SJSA1 (cell line): ENCODE results near the gene IGFALS. TPM values are rescaled to one million over a fixed set of nuclear protein-coding genes. Genes with fewer than 3 reads are reported as not detected.

ENCODE experiments used
- DNase-seq, 2 experiments: peaks; one replicate each; pipeline ENCODE4 v3.0.0-alpha.2; 2015 to 2020; ENCODE audit warnings: low spot score in 2 of 2, low read depth in 1 of 2
- H3K27ac ChIP-seq: fragments of 250-450 bp; sonication (Bioruptor Pico); 2 replicates; pipeline ENCODE4 v1.5.1; 2020; ENCODE audit warnings: mild to moderate bottlenecking, moderate library complexity
- H3K27me3 ChIP-seq: fragments of 250-450 bp; sonication (Bioruptor Pico); replicated peaks from 2 replicates; pipeline ENCODE4 v1.5.1; 2020; ENCODE audit warnings: mild to moderate bottlenecking, moderate library complexity
- H3K36me3 ChIP-seq: fragments of 250-450 bp; sonication (Bioruptor Pico); 2 replicates; pipeline ENCODE4 v1.5.1; 2020; ENCODE audit warnings: mild to moderate bottlenecking
- H3K4me1 ChIP-seq: fragments of 250-450 bp; sonication (Bioruptor Pico); replicated peaks from 2 replicates; pipeline ENCODE4 v1.6.1; 2021; ENCODE audit warnings: mild to moderate bottlenecking
- H3K4me3 ChIP-seq: fragments of 250-450 bp; sonication (Bioruptor Pico); 2 replicates; pipeline ENCODE4 v1.5.1; 2020; ENCODE audit warnings: mild to moderate bottlenecking
- H3K9me3 ChIP-seq: fragments of 250-450 bp; sonication (Bioruptor Pico); replicated peaks from 2 replicates; pipeline ENCODE4 v1.5.1; 2020; ENCODE audit warnings: mild to moderate bottlenecking
- total RNA-seq: library from RNA; depleted of rRNA; stranded (reverse); fragments of >200 nt; shearing (Covaris generic); gene quantifications from 2 replicates; pipeline ENCODE4 v1.2.3, GENCODE V29; 2014

IGFALS gene
- total RNA-seq, 1 experiment from 2014 or later: not detected

DNA sequence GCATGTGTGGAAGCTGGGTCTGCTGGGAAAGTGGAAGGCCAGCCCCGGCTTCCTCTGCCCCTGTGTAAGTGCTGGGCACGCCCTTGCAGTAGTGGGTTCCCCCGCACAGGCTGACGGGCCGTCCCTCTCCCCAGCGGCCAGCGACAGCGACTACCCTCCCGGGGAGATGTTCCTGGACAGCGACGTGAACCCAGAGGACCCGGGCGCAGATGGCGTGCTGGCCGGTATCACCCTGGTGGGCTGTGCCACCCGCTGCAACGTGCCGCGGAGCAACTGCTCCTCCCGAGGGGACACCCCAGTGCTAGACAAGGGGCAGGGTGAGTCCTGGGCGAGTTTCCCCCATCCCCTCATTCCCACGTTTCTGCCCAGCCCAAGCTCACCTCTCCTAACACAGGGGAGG lies 27.7 kb downstream of the IGFALS start:
- no peak overlapping the region for H3K27ac ChIP-seq
- H3K27me3 ChIP-seq: no peaks in the 10 kb centered on the region
- no peak overlapping the region for H3K4me3 ChIP-seq
- DNase-seq: no peak
- H3K4me1 ChIP-seq: peaks cover 7% of the 10 kb centered on the region
- H3K36me3 ChIP-seq: peaks cover 91% of the 10 kb centered on the region
- H3K9me3 ChIP-seq: no peaks in the 10 kb centered on the region

DNA sequence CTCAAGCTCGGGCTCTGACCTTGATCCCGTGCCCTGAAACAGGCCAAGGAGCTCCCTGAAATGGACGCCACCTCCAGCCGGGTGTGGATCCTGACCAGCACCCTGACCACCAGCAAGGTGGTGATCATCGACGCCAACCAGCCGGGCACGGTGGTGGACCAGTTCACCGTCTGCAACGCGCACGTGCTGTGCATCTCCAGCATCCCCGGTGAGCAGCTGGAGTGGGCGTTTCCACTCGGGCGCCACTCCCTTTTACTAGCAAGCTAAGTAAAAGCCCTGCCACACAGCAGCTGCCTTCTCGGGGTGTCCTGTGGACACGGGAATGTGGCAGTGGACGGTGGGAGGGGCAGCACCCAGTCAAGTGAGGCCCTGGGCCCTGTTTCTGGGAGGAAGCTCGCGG lies 28.5 kb downstream of the IGFALS start:
- Histone ChIP-seq H3K9me3 (no peaks in the 10 kb centered on the region), H3K36me3 (peaks cover 91% of the 10 kb centered on the region), H3K4me3 (no peak overlapping the region), H3K27ac (no peak overlapping the region), H3K27me3 (no peaks in the 10 kb centered on the region), H3K4me1 (no peaks in the 10 kb centered on the region)
- no peak for DNase-seq

GRCh38 chr16:1763521-1764511 lies 29.7 kb downstream of the IGFALS start:
- Histone ChIP-seq H3K9me3 (no peaks in the 10 kb centered on the region), H3K27ac (no peak overlapping the region)

DNA sequence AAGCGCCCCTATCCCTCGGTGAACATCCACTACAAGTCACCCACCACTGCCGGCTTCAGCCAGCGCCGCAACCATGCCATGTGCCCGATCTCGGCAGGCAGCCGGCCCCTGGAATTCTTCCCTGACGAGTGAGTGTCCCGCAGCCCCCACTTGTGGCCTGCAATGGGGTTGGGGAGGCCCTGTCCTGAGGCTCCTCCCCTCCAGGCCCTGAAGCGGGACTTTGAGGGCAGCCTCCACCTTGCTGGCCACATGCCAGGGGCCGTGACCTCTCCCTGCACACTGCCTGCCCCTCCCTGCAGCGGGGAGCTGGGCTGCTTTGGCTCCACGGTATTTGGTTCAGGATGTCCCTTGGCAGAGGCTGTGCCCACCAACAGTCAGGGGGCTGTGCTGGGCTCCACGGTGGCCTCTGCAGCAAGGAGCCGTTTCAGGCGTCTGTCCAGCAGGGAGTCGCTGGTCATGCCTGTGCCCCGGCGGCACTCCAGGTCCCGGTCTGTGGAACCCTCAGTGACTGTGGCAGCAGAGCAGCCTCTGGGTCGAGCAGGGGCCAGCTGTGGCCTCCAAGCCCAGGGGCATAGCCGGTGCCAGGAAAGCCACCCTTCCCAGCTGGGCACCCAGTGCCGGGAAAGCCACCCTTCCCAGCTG lies 30.5 kb downstream of the IGFALS start:
- Histone ChIP-seq H3K36me3 (peaks cover 90% of the 10 kb centered on the region), H3K9me3 (no peaks in the 10 kb centered on the region), H3K4me1 (no peaks in the 10 kb centered on the region), H3K27me3 (no peaks in the 10 kb centered on the region), H3K4me3 (no peak overlapping the region), H3K27ac (no peak overlapping the region)
- DNase-seq: no peak

More at GRCh38 chr16:1763521-1764511, 29.7 kb downstream of the IGFALS start:
- H3K36me3 ChIP-seq: peaks cover 90% of the 10 kb centered on the region
- no peak overlapping the region for H3K4me3 ChIP-seq
- H3K4me1 ChIP-seq: no peaks in the 10 kb centered on the region
- H3K27me3 ChIP-seq: no peaks in the 10 kb centered on the region
- DNase-seq: no peak

DNA sequence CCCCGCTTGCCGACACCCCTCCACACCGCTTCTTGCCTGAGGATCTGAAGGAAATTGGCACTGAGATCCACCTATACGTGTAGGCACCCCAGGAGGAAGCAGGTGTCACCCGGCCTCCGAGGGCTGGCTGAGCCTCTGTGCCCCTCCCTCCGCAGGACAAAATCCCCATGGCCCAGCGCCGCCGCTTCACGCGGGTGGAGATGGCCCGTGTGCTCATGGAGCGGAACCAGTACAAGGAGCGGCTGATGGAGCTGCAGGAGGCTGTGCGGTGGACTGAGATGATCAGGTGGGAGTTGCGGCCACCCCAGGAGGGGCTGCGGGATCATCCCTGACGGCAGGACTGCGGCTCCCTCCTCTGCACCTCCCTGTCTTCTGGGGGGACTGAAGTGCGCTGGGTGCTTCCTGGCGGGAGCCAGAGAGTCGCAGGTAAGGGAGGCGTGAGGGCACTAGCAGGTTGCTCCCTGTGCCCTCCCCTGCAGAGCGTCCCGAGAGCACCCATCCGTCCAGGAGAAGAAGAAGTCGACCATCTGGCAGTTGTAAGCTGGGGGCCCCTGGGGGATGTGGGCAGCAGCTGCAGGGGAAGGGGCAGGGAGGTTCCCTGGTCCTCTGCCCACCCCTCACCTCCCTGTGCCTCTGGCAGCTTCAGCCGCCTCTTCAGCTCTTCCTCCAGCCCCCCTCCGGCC lies 31.2 kb downstream of the IGFALS start:
- Histone ChIP-seq H3K4me3 (no peak overlapping the region), H3K4me1 (no peaks in the 10 kb centered on the region), H3K36me3 (peaks cover 89% of the 10 kb centered on the region), H3K9me3 (no peaks in the 10 kb centered on the region), H3K27ac (no peak overlapping the region), H3K27me3 (no peaks in the 10 kb centered on the region)
- no peak for DNase-seq

- Histone ChIP-seq H3K27me3 (no peaks in the 10 kb centered on the region), H3K9me3 (no peaks in the 10 kb centered on the region), H3K4me1 (no peaks in the 10 kb centered on the region), H3K4me3 (no peak overlapping the region), H3K27ac (no peak overlapping the region), H3K36me3 (peaks cover 84% of the 10 kb centered on the region)
- no peak for DNase-seq
Measured at GRCh38 chr16:1761751-1762150, 31.8 kb downstream of the IGFALS start.

DNA sequence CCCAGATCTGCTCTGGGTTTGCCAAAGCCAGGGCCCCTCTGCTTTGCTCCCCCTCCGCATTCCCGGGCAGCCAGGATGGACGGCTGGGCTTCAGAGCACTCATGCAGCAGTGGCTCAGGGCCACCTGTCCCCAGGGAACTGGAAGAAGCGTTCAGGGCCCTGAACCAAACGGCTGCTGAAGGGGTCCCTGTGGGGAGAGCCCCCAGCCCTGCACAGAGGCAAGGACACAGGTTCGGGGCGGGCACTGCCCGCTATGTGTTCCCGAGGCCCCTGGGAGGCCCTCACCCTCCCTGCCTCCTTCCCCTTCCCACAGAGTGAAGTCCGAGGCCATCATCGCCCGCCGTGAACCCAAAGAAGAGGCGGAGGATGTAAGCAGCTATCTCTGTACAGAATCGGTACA lies 32.6 kb downstream of the IGFALS start:
- no peak for DNase-seq
- Histone ChIP-seq H3K9me3 (no peaks in the 10 kb centered on the region), H3K27me3 (no peaks in the 10 kb centered on the region), H3K27ac (no peak overlapping the region), H3K36me3 (peaks cover 84% of the 10 kb centered on the region), H3K4me3 (no peak overlapping the region), H3K4me1 (no peaks in the 10 kb centered on the region)

DNA sequence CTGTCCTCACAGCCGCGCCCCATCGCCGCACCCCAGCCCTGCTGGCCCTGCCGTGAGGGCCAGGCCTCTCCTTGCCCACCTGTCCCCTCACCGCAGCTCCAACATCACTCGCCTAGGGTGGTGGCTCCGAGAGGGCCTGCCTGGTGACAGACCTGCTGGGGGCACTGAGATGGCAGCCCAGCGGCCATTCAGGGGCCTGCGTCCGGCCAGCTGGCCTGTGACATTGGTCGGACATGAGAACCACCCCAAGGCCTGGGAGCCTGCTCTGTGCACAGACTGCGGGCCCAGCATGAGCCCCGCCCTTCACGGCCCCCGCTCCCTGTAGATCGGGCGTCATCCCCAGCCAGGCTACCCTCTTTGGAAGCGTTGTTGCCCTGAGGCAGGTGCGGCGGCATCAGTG lies 34.0 kb downstream of the IGFALS start:
- Histone ChIP-seq H3K4me1 (no peaks in the 10 kb centered on the region), H3K27me3 (no peaks in the 10 kb centered on the region), H3K4me3 (no peak overlapping the region), H3K9me3 (no peaks in the 10 kb centered on the region), H3K27ac (no peak overlapping the region), H3K36me3 (peaks cover 78% of the 10 kb centered on the region)
- no peak for DNase-seq

GRCh38 chr16:1758923-1759322 lies 34.6 kb downstream of the IGFALS start:
- no peak overlapping the region for H3K27ac ChIP-seq
- H3K27me3 ChIP-seq: no peaks in the 10 kb centered on the region
- H3K36me3 ChIP-seq: peaks cover 78% of the 10 kb centered on the region
- H3K4me3 ChIP-seq: no peak overlapping the region
- no peak for DNase-seq
- no peaks in the 10 kb centered on the region for H3K4me1 ChIP-seq
- H3K9me3 ChIP-seq: no peaks in the 10 kb centered on the region

DNA sequence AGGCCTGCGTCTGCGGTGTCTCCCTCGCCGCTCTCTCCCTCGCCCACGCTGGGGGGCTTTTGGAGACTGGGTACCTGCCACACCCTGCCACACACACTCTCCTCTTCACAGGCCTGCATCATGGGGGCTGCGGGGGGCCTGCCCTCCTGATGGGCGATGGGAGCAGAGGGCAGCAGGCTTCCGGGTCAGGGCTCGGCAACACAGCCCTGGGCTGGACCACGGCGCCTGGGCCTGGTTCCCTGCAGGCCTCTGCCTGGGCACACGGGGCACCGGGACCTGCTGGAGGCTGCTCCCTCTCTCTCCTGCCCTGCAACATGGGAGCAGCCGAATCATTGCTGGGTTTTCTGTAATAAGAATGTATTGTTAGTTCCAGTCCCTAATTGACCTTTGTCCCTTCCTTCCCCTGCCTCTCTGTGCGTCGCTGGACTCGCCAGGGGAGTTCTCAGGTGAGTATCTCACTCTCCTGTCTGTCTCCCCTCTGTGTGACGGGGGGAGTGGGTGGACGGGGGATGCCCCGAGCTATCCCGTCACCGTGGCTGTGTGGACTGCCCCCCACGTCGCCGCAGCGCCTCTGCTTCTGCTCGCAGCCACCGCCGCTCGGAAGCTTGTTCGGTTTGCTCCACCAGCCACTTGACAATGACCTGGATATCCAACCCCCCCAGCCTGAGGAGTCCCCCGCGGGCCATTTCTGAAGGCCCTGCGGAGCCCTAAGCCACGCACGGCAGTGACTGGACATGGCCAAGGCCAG lies 35.6 kb downstream of the IGFALS start:
- H3K27me3 ChIP-seq: no peaks in the 10 kb centered on the region
- H3K27ac ChIP-seq: no peak overlapping the region
- no peak for DNase-seq
- no peaks in the 10 kb centered on the region for H3K4me1 ChIP-seq
- H3K9me3 ChIP-seq: no peaks in the 10 kb centered on the region
- no peak overlapping the region for H3K4me3 ChIP-seq
- H3K36me3 ChIP-seq: peaks cover 80% of the 10 kb centered on the region

GRCh38 chr16:1754204-1754603 lies 39.3 kb downstream of the IGFALS start:
- H3K4me3 ChIP-seq: no peak overlapping the region
- no peaks in the 10 kb centered on the region for H3K9me3 ChIP-seq
- no peaks in the 10 kb centered on the region for H3K4me1 ChIP-seq
- DNase-seq: no peak
- no peaks in the 10 kb centered on the region for H3K27me3 ChIP-seq
- H3K36me3 ChIP-seq: peaks cover 82% of the 10 kb centered on the region
- no peak overlapping the region for H3K27ac ChIP-seq

- no peak overlapping the region for H3K4me3 ChIP-seq
- no peak overlapping the region for H3K27ac ChIP-seq
- H3K27me3 ChIP-seq: no peaks in the 10 kb centered on the region
- H3K36me3 ChIP-seq: peaks cover 84% of the 10 kb centered on the region
- no peaks in the 10 kb centered on the region for H3K9me3 ChIP-seq
- DNase-seq: no peak
- no peaks in the 10 kb centered on the region for H3K4me1 ChIP-seq
Measured at GRCh38 chr16:1752853-1753252, 40.7 kb downstream of the IGFALS start.

DNA sequence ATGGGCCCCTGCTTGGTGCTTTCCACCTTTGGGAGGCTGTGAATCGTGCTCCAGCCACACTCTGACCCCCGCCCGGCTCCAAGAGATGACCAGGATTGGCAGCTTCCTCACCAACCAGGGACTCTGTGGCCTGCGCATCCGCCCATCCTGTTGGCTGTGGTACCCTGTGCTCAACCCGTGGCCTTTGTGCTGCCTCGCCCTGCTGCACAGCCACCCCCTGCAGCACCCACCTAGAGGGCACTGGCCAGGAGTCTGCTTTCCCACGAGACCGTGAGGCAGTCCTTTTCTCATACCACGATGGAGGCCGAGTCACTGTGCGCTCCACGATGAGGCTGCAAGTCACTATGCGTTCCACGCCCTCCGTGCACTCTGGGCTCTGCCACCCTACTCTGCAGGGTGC lies 41.6 kb downstream of the IGFALS start:
- H3K9me3 ChIP-seq: no peaks in the 10 kb centered on the region
- no peak overlapping the region for H3K27ac ChIP-seq
- H3K4me1 ChIP-seq: peaks cover 5% of the 10 kb centered on the region
- H3K36me3 ChIP-seq: peaks cover 88% of the 10 kb centered on the region
- no peaks in the 10 kb centered on the region for H3K27me3 ChIP-seq
- no peak overlapping the region for H3K4me3 ChIP-seq
- DNase-seq: no peak
